Left hindlimb (tissue), 1 donor: ENCODE measurements around the gene POU2AF2.
"Not testable (repeated sequence)": the region's sequence is repeated elsewhere in the genome, so short reads cannot be mapped to it uniquely, and the experiment has no call there.

Experiments
- DNase-seq: peaks from one replicate; pipeline ENCODE4 v3.0.0-alpha.2; 2018

The POU2AF2 gene

DNA sequence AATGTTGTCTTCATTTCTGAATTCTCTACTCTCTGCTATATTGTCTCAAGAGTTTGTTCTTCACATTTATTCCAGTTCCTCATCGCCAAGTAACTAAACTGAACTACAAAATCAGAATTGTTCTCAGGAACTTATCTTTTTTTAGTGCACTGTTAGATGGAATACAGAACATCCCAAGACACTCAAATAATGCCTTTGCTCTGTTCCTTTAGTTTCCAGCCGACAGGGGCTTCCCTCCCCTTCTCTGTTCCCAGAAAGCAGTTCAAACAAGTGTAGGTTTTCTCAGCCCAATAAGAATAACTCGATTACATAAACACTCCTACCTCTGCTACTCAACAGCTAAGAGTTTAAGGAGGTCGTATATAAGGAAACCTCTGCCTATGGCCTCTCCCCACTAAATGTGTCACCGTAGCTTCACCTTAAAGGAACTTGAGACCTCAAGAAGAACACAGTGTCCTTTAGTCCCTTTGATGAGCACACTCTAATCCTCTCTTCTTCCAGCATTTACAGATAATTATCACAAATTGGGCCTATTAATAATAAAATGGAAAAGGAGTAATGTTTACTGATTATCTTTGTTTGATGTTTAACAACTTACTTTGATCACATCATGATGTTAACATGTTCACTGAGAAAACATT lies 59.8 kb downstream of the POU2AF2 start:
- no peak for DNase-seq

DNA sequence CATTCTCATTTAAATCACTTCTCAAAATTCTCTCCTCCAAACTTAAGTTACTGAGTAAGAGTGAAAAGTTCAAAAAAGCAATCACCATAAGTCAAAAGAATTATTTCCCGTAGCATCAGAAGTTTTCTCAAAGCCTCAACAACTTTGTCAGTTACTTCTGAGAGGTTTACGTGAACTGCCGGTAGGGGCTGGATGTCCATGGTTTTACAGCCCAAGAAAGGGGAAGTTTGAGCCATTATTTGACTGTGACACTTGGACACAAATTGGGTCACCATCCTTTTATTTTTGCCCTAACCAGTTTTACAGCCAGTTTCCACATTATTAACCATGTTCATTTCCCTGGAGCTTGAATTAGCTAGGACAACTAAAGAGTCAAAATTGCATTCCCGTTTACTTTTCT lies 60.4 kb downstream of the POU2AF2 start:
- DNase-seq = no peak

DNA sequence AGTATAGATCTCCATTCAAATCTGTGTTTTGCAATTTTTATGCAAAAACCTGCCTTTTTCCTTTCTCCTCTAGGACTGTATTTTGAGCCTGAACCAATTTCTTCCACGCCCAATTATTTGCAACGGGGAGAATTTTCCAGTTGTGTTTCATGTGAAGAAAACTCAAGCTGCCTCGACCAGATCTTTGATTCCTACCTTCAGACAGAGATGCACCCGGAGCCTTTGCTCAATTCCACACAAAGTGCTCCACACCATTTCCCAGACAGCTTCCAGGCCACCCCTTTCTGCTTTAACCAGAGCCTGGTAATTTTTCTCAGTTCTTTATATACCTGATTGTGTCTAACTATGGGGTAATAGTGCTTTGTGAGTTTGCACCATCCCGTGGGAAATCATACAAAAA lies 60.8 kb downstream of the POU2AF2 start:
- no peak for DNase-seq

DNA sequence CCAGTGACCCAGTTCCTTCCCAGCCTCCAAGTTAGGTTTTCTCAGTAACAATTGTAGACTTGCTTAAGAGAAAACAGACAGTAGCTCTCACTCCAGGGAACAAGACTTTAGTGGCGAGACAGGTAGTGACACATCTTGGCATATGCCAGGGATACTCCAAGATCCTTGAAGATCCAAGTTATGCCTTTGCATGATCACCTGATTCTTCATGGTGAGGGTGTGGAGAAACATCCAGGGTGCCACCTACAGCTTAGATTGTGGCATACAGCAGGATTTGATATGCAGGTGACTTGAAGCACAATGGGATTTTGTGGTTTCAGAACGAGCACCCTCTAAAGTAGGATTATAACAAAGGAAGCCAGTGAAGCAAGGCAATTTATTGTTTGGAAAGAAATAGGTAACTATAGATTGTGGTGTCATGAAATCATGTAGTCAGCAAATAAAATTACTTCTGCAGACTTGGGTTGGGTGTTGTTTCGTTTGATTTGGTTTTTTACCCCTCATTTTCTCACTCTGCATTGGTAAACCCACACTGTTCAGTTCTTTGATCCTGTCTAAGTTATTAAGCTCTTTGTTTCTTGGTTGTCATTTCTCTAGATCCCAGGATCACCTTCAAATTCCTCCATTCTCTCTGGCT lies 62.1 kb downstream of the POU2AF2 start:
- DNase-seq = no peak

DNA sequence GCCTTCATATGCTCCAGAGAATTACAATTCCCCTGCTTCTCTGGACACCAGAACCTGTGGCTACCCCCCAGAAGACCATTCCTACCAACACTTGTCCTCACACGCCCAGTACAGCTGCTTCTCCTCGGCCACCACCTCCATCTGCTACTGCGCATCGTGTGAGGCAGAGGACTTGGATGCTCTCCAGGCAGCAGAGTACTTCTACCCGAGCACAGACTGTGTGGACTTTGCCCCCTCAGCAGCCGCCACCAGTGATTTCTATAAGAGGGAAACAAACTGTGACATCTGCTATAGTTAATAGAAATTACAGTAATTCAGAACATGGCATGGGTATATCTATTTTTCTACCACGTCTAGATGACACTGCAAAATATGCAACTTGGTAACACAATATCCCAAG lies 62.6 kb downstream of the POU2AF2 start:
- no peak for DNase-seq

DNA sequence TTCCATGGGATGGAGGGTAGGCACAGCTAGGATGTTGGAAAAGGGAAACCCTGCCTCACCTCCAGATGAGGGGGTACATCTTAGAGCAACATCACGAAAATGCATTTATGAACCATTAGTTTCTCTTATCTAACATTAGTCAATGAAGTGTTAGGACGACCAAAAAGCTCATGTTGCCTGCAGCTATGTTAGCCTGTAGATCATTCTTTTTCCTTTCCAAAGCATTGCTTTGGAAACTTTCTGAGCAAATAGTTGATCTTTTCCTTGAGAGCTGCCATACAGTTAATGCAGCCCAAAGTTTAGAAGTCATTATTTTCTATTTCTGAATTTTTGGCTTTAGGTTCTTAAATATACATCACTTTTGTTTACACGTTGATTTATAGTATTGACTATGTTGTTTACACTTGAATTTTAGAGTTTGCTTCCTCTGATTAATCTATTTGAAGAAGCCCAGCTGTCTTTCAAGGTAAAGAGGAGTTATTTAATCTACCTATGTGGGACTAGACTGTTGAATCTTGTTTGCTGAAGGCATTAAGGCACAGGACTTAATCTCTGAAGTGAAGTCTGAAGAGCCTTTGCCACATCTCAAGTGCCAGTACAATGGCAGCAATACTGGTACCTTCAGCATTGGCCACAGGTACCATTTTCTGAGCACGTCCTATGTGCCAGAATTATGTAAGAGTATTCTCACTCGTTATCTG lies 63.8 kb downstream of the POU2AF2 start:
- DNase-seq = no peak

DNA sequence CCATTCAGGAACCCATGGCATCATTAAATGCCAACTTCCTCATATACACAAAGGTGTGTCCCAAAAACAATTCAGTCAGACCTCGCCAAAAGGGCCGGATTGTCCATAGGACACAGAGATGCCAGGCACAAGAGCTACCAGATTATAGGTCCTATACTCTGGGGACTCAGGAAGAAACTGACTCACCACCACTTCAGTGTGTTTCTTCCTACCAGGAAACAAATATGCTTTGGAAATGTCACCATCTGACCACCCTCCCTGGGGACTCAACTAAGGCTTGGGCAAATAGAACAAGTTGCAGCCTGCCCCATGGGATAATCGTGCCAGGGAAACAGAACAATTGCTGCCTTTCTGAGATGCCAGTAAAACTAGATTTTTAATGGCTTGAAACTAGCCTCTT lies 64.6 kb downstream of the POU2AF2 start:
- DNase-seq = no peak

DNA sequence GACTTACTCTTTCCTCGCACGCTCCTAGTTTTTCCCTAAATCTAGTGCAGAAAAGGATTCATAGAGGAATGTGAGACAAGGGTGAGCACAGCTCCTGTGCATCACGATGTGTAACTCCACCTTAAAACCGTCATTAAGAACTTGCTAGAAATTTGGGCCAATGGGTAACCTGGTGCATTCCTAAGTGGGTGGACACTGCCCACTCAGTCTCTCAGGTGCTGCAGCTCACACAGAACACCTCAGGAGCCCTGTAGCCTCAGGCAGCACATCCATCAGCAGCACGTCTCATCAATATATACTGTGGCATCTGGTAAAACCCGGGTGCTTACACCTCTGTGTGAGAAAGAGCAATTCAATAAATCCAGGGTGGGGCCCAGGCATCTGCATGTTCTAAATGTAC lies 65.2 kb downstream of the POU2AF2 start:
- DNase-seq = no peak

DNA sequence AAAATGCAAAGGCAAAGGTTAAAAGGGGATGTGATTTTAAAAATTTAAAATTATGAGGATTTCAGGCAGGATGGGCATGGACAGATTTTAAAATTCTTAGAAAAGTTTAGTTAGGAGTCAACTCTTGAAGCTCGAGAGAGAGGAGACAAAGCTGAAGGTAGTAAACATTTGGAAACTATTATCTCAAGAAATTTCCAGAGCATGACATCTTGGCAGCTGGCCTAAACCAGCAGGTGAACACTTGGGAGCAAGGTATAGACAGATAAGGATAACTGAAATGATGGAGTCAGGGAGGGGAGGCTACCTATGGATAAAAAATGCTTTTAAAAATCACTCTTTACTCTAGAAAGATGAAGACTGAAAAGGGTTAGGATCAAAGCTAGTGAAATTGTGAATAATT lies 66.6 kb downstream of the POU2AF2 start:
- no peak for DNase-seq

DNA sequence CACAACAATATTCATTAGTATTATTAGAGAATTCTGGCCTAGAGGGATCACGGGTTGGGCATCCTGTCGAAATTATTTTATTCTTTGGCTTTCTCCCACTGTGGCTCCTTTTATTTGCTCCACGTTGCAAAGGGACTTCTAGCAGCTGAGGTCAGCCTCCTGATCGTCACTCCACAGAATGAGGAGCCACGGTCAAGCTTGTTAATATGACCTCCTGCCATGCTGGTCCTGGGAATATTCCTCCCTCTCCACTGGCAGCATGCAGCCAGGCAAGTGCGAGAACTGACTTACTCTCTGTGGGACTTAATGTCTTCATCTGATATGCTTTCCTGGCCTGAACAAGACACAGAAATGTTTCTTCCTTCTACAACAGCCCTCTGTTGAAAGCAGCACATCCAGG lies 73.8 kb downstream of the POU2AF2 start:
- no peak for DNase-seq

DNA sequence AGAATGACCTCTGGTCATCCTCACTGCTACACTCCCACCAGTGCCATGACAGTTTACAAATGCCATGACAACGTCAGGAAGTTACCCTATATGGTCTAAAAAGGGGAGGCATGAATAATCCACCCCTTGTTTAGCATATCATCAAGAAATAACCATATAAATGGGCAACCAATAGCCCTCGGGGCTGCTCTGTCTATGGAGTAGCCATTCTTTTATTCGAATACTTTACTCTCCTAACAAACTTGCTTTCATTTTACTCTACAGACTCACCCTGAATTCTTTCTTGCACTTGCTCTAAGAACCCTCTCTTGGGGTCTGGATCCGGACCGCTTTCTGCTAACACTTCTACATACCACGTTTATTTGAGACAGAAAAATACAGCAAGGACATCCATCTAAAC lies 74.7 kb downstream of the POU2AF2 start:
- DNase-seq = not testable (repeated sequence)

DNA sequence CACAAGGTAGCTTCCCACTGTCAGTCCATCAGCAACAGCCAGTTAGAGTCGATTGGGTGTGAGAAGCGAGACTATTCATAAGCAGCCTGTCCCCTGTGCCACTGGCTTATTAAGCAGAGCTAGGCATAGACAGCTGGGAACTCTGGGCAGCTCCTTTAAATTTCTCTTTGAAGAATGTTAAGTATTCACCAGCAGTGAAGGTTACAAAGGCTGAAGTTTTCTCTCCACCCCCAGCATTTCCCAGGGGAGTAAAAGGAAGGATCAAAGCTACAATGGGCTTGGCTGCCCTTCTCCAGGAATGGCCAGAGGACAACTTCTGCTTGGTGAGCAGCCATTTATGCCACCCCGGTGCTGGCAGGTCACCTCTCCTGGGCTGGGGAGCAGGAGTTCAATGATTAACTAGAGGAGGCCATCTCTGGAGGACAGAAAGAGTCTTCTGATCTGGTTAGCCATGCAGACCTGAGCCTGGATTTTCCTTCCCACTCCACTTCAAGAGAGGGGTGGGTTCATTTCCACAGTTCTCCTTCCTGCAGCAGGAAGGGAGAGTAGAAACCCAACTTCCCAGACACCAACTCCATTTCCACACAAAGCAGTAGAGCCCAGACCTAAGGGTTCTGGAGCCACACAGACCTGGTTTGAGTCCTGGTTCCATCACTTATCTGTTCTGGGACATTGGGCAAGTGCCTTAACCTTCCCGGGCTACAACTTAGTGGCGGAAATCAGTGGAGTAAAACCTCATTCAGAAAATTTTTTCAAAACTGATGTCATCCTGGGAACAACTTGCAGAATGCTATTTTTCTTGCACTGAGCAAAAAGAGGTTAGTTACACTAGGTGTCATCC lies 75.4 kb downstream of the POU2AF2 start:
- DNase-seq = no peak

DNA sequence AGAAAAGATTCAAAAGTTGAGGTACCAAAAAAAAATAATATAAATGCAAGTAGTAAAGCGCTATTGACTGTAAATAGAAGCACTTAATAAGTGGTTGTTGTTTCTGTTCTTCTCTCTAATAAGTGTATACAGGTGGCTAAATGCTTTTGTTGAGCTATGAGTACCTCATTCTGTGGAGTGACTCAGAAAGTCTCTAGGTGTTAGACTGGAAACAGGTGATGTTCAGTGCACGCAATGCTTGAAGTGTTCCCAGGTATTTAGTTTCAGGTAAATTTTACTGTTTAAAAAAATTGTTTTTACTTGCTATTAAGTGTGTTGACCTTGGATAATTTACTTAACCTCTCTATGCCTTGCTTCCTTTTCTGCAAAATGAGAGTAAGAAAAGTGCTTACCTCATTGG lies 77.0 kb downstream of the POU2AF2 start:
- DNase-seq = no peak

DNA sequence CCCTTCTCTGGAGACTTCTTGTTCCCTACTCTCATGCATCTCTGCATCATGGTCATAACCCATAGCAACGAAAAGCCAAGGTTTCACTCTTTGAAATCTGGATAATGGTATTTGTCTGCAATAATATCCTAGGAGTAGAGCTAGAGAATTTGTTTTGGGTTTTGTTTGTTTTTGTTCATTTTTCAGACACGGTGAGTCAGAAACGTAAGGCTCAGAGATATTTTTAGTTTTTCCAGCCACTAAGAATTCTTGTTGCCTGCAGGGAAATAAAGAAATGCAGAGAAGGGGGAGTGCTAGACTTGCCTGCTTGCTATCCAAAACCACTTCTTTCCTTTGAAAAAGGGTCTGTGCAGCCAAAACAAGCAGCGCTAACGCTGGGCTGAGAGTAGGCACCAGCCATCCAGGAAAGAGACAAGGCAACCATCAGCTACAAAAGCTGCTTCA lies 78.8 kb downstream of the POU2AF2 start:
- no peak for DNase-seq

DNA sequence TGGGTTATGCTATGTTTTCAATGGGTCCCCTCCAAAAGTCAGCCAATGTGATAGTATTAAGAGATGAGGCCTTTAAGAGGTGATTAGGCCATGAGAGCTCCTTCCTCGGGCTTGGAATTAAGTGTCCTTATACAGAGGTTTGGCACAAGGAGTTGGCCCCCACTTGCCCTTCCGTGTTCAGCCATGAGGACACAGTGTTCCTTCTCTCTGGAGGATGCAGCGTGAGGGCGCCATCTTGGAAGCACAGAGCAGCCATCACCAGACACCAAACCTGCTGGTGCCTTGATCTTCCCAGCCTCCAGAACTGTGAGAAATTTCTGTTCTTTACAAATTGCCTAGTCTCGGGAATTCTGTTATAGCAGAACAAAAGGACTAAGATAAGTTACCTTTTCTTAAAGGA lies 79.7 kb downstream of the POU2AF2 start:
- no peak for DNase-seq

DNA sequence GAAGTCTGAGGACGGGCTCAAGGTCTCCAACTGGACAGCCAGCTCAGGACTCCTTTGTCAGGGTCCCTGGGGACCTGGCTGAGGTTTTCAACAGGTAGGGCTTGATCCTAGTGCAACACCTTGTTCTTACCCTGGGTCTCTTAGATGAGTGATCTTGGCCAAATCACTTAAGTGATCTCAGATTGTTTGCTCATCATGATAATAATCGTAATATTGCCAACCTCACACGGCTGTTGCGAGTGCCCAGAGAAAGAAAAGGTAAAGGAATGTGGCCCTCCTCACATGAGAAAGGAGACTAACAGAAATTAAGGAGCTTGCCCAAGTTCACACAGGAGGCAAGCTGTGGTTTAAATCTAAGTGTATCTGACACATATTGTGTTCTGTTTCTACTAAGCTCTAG lies 81.3 kb downstream of the POU2AF2 start:
- no peak for DNase-seq

DNA sequence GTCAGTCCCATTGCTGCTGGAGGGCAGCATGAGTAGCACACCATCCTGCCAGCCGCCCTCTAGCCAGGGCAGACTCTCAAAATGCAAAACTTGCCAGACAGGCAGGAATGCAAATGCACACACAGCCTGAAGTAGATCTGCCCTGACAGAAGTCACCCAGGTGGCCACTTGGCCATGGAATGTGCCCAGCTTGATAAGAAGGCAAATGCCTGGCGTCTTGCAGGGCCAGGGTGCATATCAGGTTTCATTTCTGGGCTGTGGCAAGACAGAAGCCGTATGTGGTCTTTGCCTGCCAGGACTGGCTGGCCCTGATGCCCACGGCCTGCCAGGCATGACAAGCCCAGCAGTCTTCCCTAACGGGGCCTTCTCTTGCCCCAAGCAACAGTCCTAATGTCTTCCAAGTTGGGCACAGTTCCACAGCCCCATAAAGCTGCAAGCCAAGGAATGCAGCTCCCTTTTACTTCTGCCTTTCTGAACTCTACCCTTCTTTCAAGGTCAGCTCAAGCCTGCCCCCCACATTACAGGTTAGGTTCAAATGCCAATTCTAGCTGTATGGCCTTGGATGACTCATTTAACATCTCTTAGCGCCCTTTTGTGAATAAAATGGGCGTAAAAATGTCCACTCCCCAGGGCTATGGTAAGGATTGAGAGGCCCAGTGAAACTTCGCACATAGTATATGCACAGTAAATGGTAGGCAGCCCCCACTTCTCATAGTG lies 82.5 kb downstream of the POU2AF2 start:
- DNase-seq = no peak

DNA sequence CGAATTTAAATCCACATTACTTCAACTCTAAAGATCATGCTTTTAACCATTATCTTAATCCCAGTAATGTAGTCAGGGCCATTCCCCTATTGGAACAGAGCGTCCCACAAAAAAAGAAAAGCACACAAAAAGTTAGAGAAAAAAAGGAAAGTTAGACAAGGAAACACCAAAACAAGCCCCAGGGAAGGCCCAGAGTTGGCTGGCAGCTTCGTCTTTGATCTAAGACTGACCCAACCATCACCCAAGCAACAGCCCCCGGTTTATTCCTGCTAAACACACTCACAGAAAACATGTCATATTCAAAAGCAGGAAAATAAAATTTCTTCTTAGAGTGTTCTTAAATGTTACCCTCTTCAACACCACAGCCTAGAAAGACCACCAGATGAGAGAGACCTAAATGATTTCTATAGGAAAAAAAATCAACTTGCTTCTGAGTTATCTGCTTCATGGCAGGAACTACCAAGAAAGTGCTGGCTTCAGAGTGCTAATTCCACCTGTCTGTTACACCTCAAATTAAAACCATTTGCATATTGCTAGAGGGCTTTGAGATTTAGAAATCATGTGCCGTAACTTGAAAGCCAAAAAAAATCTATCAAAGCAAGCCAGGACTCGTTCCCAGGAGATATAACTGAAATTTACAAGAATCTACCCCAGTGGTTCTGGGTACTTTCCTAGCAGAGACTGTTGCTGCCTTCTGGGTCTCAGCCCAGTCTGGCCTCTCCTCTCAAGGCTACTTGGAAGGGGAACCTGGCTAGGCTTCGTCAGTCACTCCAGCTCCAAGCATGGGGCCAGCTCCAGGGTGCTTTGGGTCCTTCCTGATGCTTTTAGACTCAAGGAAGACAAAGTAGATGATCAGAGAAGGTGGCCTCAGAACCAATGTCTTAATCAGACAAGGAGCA lies 84.0 kb downstream of the POU2AF2 start:
- DNase-seq = no peak

DNA sequence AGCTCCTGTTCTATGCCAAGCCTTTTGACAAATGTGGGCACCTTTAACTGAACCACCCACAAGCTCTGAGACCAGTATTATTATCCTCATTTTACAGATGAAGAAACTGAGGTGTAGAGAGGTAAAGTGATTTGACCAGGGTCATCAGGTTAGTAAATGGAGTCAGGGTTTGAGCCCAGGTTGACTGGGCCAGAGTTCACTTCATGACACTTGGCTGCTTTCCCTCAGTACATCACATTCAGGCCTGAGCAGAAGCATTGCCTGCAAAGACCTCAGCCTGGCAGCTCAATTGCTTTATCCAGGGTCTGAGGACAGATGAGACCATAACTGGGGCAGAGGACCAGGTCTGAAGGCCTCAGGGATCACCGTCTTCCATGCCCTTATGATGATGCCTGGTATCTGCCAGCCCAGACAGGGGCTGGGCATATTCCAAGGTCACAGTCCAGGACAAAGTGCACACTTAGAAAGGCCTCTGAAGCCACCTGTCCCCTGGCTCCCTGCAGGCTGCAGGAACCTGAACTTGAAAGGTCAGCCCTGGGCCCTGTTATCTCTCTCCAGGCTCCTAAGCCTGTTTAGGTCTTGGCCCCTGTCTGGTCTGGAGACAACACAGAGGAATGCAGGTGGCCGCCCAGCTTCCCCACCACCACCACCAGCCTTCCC lies 84.8 kb downstream of the POU2AF2 start:
- DNase-seq = no peak

DNA sequence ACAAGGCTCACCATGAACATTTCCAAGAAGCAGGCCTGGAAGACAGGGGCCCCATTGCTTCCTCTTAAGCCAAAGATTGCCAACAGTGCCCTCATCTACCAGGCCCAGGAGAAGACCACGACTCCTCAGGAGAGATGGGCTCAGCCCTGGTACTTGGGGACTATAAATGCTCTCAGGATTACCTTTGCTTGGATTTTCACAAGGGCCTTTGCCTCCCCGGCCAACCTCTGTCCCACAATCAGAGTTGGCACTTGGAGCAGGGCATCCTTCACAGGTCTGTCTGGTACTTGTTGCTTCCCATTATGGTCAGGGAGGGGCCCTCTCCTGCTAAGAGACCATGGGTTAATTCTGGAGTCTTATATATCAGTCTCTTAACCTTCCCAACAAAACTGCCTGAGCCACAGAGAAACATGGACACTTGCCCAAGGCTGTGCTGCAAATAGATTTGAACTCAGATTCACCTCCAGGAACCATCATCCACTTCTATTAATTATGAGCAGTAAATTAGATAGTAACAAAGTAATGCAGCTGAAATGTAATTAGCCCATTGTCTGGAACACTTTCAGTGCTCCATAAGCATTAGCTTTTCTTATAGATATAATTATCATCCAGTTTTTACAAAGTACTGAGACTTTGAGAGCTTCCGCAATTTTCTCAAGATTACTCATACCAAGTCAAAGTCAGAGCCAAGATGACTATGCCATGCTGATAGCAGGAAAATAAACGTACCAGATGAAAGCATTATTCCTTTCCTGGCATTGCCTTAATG lies 86.4 kb downstream of the POU2AF2 start:
- no peak for DNase-seq
